ENCODE data around the gene KCP. TPM values are rescaled to one million over a fixed set of nuclear protein-coding genes. Genes with fewer than 3 reads are reported as not detected.

The KCP gene
- total RNA-seq, 1 experiment from 2014 or later, result 2.7 TPM

- no peaks in the 10 kb centered on the region for H3K27me3 Mint-ChIP-seq (ENCODE audit: low read depth)
- ATAC-seq, result no peak
- ChIA-PET CTCF (interaction anchor here (0.6 to 2.5 kb wide), 8 partner anchors 9 to 208 kb away, joined by 3 to 22 read pairs (median 3); partner anchors contain the start of gene KCP), POLR2A (no interaction called here)
- no peaks in the 10 kb centered on the region for H3K9me3 Mint-ChIP-seq
- H3K36me3 Mint-ChIP-seq, result peaks cover 67% of the 10 kb centered on the region
- no peak overlapping the region for H3K4me3 Mint-ChIP-seq
- DNase-seq (ENCODE audit: low spot score), result no peak
- H3K27ac Mint-ChIP-seq, result no peak overlapping the region
- H3K4me1 Mint-ChIP-seq, result peaks cover 34% of the 10 kb centered on the region
- no peak for TF ChIP-seq RELA (CRISPR knock-in tag; IDR thresholded peaks at IDR 0.05; ENCODE audit: borderline replicate concordance)
- no peak for TF ChIP-seq ATF3 (CRISPR knock-in tag; conservative IDR thresholded peaks at IDR 0.05)
- no peak for TF ChIP-seq ZBTB21 (CRISPR knock-in tag; IDR thresholded peaks at IDR 0.05; ENCODE audit: borderline replicate concordance)
- no peak for TF ChIP-seq TEAD4 (CRISPR knock-in tag; IDR thresholded peaks at IDR 0.05)
- no peak for TF ChIP-seq SP1 (CRISPR knock-in tag; conservative IDR thresholded peaks at IDR 0.05)
- no peak for TF ChIP-seq CREB1 (CRISPR knock-in tag; IDR thresholded peaks at IDR 0.05)
- no peak for TF ChIP-seq HMGA2 (CRISPR knock-in tag; IDR thresholded peaks at IDR 0.05)
- no peak for TF ChIP-seq E2F4 (CRISPR knock-in tag; IDR thresholded peaks at IDR 0.05; ENCODE audit: borderline replicate concordance, low read depth)
- TF ChIP-seq, protein P1, sequence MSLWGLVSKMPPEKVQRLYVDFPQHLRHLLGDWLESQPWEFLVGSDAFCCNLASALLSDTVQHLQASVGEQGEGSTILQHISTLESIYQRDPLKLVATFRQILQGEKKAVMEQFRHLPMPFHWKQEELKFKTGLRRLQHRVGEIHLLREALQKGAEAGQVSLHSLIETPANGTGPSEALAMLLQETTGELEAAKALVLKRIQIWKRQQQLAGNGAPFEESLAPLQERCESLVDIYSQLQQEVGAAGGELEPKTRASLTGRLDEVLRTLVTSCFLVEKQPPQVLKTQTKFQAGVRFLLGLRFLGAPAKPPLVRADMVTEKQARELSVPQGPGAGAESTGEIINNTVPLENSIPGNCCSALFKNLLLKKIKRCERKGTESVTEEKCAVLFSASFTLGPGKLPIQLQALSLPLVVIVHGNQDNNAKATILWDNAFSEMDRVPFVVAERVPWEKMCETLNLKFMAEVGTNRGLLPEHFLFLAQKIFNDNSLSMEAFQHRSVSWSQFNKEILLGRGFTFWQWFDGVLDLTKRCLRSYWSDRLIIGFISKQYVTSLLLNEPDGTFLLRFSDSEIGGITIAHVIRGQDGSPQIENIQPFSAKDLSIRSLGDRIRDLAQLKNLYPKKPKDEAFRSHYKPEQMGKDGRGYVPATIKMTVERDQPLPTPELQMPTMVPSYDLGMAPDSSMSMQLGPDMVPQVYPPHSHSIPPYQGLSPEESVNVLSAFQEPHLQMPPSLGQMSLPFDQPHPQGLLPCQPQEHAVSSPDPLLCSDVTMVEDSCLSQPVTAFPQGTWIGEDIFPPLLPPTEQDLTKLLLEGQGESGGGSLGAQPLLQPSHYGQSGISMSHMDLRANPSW (CRISPR knock-in tag; conservative IDR thresholded peaks at IDR 0.05; ENCODE audit: low read depth), result no peak
- TF ChIP-seq, protein P2, sequence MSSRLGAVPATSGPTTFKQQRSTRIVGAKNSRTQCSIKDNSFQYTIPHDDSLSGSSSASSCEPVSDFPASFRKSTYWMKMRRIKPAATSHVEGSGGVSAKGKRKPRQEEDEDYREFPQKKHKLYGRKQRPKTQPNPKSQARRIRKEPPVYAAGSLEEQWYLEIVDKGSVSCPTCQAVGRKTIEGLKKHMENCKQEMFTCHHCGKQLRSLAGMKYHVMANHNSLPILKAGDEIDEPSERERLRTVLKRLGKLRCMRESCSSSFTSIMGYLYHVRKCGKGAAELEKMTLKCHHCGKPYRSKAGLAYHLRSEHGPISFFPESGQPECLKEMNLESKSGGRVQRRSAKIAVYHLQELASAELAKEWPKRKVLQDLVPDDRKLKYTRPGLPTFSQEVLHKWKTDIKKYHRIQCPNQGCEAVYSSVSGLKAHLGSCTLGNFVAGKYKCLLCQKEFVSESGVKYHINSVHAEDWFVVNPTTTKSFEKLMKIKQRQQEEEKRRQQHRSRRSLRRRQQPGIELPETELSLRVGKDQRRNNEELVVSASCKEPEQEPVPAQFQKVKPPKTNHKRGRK (CRISPR knock-in tag; IDR thresholded peaks at IDR 0.05; ENCODE audit: borderline replicate concordance), result no peak
- TF ChIP-seq, protein P3, sequence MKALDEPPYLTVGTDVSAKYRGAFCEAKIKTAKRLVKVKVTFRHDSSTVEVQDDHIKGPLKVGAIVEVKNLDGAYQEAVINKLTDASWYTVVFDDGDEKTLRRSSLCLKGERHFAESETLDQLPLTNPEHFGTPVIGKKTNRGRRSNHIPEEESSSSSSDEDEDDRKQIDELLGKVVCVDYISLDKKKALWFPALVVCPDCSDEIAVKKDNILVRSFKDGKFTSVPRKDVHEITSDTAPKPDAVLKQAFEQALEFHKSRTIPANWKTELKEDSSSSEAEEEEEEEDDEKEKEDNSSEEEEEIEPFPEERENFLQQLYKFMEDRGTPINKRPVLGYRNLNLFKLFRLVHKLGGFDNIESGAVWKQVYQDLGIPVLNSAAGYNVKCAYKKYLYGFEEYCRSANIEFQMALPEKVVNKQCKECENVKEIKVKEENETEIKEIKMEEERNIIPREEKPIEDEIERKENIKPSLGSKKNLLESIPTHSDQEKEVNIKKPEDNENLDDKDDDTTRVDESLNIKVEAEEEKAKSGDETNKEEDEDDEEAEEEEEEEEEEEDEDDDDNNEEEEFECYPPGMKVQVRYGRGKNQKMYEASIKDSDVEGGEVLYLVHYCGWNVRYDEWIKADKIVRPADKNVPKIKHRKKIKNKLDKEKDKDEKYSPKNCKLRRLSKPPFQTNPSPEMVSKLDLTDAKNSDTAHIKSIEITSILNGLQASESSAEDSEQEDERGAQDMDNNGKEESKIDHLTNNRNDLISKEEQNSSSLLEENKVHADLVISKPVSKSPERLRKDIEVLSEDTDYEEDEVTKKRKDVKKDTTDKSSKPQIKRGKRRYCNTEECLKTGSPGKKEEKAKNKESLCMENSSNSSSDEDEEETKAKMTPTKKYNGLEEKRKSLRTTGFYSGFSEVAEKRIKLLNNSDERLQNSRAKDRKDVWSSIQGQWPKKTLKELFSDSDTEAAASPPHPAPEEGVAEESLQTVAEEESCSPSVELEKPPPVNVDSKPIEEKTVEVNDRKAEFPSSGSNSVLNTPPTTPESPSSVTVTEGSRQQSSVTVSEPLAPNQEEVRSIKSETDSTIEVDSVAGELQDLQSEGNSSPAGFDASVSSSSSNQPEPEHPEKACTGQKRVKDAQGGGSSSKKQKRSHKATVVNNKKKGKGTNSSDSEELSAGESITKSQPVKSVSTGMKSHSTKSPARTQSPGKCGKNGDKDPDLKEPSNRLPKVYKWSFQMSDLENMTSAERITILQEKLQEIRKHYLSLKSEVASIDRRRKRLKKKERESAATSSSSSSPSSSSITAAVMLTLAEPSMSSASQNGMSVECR (CRISPR knock-in tag; IDR thresholded peaks at IDR 0.05; ENCODE audit: borderline replicate concordance), result no peak
- no peak for TF ChIP-seq TCF7 (CRISPR knock-in tag; IDR thresholded peaks at IDR 0.05; ENCODE audit: low read depth)
- no peak for TF ChIP-seq ZNF281 (CRISPR knock-in tag; IDR thresholded peaks at IDR 0.05)
- TF ChIP-seq KAT7 (CRISPR knock-in tag; IDR thresholded peaks at IDR 0.05; ENCODE audit: borderline replicate concordance), result no peak
- TF ChIP-seq IRF2 (CRISPR knock-in tag; IDR thresholded peaks at IDR 0.05; ENCODE audit: borderline replicate concordance, low read depth), result no peak
- TF ChIP-seq, protein P4, sequence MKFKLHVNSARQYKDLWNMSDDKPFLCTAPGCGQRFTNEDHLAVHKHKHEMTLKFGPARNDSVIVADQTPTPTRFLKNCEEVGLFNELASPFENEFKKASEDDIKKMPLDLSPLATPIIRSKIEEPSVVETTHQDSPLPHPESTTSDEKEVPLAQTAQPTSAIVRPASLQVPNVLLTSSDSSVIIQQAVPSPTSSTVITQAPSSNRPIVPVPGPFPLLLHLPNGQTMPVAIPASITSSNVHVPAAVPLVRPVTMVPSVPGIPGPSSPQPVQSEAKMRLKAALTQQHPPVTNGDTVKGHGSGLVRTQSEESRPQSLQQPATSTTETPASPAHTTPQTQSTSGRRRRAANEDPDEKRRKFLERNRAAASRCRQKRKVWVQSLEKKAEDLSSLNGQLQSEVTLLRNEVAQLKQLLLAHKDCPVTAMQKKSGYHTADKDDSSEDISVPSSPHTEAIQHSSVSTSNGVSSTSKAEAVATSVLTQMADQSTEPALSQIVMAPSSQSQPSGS (CRISPR knock-in tag; IDR thresholded peaks at IDR 0.05; ENCODE audit: borderline replicate concordance, low read depth), result no peak
- TF ChIP-seq MLX (CRISPR knock-in tag; IDR thresholded peaks at IDR 0.05), result no peak
- TF ChIP-seq ELF4 (CRISPR knock-in tag; IDR thresholded peaks at IDR 0.05; ENCODE audit: low read depth), result no peak
Measured at GRCh38 chr7:128955981-128956380, 45.5 kb upstream of the KCP start.
